Common myeloid progenitor, CD34-positive (primary cell): Measurements from ENCODE around the gene TTC7B.

Experiments used
- CTCF ChIA-PET: fragments of 350-600 bp; sonication (Branson Sonifier 250); formaldehyde crosslinking; loops from one replicate; lab custom pipeline; 2021; ENCODE audit warnings: antibody characterized with exemption; lab: Charles Lee
- POLR2A ChIA-PET: fragments of 350-600 bp; sonication (Branson Sonifier 250); formaldehyde crosslinking; loops from one replicate; lab custom pipeline; 2021; ENCODE audit warnings: antibody characterized with exemption; lab: Charles Lee
- DNase-seq, 3 donors: peaks; one replicate each; pipeline versions ENCODE4 v3.0.0 to v3.0.0-alpha.2; 2013
- H3K27ac ChIP-seq, 2 experiments: 1 replicate in 1 of 2; 2 replicates in 1 of 2; pipeline ENCODE4 v1.7.0; 2013; ENCODE audit warnings: inconsistent platforms in 2 of 2, low read length in 2 of 2, mild to moderate bottlenecking in 2 of 2, low read depth in 1 of 2, moderate library complexity in 1 of 2; ENCODE audit not compliant: severe bottlenecking in 2 of 2, insufficient read depth in 1 of 2, poor library complexity in 1 of 2
- H3K27me3 ChIP-seq, 5 experiments: replicated peaks in 2 of 5; 1 replicate in 3 of 5; 2 replicates in 2 of 5; pipeline versions ENCODE4 v1.6.1 to v1.7.0; 2013; ENCODE audit warnings: low read length in 4 of 5, mild to moderate bottlenecking in 2 of 5, moderate library complexity in 2 of 5, inconsistent platforms in 1 of 5; ENCODE audit not compliant: insufficient read depth in 5 of 5, control insufficient read depth in 4 of 5
- H3K36me3 ChIP-seq, 4 experiments: 1 replicate in 2 of 4; 2 replicates in 2 of 4; pipeline versions ENCODE4 v1.6.1 to v1.7.0; 2013; ENCODE audit warnings: low read length in 3 of 4, control low read depth in 1 of 4, mild to moderate bottlenecking in 1 of 4; ENCODE audit not compliant: control insufficient read depth in 4 of 4, insufficient read depth in 4 of 4
- H3K4me1 ChIP-seq, 4 experiments: 1 replicate in 3 of 4; 2 replicates in 1 of 4; pipeline versions ENCODE4 v1.6.1 to v1.7.1; 2013; ENCODE audit warnings: low read length in 3 of 4, mild to moderate bottlenecking in 3 of 4, control low read depth in 1 of 4, inconsistent platforms in 1 of 4, moderate library complexity in 1 of 4; ENCODE audit not compliant: control insufficient read depth in 4 of 4, insufficient read depth in 4 of 4; ENCODE audit errors: control extremely low read depth in 1 of 4
- H3K4me3 ChIP-seq, 7 experiments: 1 replicate in 4 of 7; 2 replicates in 3 of 7; pipeline versions ENCODE4 v1.5.1 to v1.7.0; 2013; ENCODE audit warnings: mild to moderate bottlenecking in 7 of 7, low read length in 6 of 7, moderate library complexity in 6 of 7, inconsistent platforms in 2 of 7, low read depth in 2 of 7, control low read depth in 1 of 7; ENCODE audit not compliant: insufficient read depth in 4 of 7, control insufficient read depth in 1 of 7; ENCODE audit errors: extremely low read depth in 1 of 7
- H3K9me3 ChIP-seq, 5 experiments: 1 replicate in 4 of 5; 2 replicates in 1 of 5; pipeline versions ENCODE4 v1.6.1 to v1.7.1; 2013; ENCODE audit warnings: low read length in 4 of 5, mild to moderate bottlenecking in 2 of 5, inconsistent platforms in 1 of 5, low read depth in 1 of 5, moderate library complexity in 1 of 5; ENCODE audit not compliant: control insufficient read depth in 4 of 5, insufficient read depth in 2 of 5; ENCODE audit errors: control extremely low read depth in 1 of 5
- WGBS: methylation state at CpG from one replicate; pipeline ENCODE4 v1.1.5; 2013; ENCODE audit not compliant: insufficient coverage; 5-methylcytosine and 5-hydroxymethylcytosine counted together

Gene TTC7B

GRCh38 chr14:90554341-90554740 is 261.9 kb downstream of the TTC7B start:
- Histone ChIP-seq H3K4me3 (no peak overlapping the region), H3K27me3 (no peaks in the 10 kb centered on the region), H3K36me3 (peaks cover 0 to 15% (median 4%) of the 10 kb centered on the region in 4 experiments), H3K9me3 (peaks cover 0 to 11% (median 0%) of the 10 kb centered on the region in 5 experiments), H3K4me1 (no peaks in the 10 kb centered on the region), H3K27ac (no peak overlapping the region)
- POLR2A ChIA-PET: no interaction called here
- CTCF ChIA-PET: no interaction called here
- DNase-seq: no peak
- 99% methylated on average over 11 of the region's 13 CpGs for WGBS

DNA sequence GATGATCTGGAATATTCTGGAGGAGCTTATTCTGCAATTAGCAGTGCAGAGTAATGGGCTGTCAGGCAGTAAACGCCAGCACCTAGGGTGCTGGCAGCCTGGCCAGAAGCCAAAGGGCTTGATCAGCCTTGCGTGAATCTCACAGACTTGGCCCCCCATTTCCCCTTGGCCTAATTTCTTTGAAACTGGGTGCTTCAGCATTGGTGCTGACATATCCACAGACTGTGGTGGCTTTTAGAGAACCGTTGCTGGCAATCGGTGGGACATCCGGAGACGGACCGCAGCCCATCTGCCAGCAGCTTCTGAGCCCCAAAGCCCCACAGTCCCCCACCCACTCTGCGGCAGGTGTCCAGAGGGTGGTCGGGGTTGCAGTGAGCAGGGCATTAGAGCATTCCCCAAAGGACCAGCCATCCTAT is 262.3 kb downstream of the TTC7B start:
- 76% methylated on average over 4 of the region's 9 CpGs for WGBS
- no peak overlapping the region for H3K27ac ChIP-seq
- H3K9me3 ChIP-seq: peaks cover 0 to 11% (median 0%) of the 10 kb centered on the region in 5 experiments
- peaks cover 0 to 15% (median 4%) of the 10 kb centered on the region in 4 experiments for H3K36me3 ChIP-seq
- ChIA-PET POLR2A (no interaction called here), CTCF (no interaction called here)
- H3K4me3 ChIP-seq: no peak overlapping the region
- no peak for DNase-seq
- no peaks in the 10 kb centered on the region for H3K4me1 ChIP-seq
- no peaks in the 10 kb centered on the region for H3K27me3 ChIP-seq

GRCh38 chr14:90553298-90553920 is 262.8 kb downstream of the TTC7B start:
- H3K9me3 ChIP-seq: peaks cover 0 to 11% (median 0%) of the 10 kb centered on the region in 5 experiments
- no peaks in the 10 kb centered on the region for H3K4me1 ChIP-seq
- H3K27me3 ChIP-seq: no peaks in the 10 kb centered on the region
- ChIA-PET POLR2A (no interaction called here), CTCF (no interaction called here)
- no peak overlapping the region for H3K27ac ChIP-seq
- H3K36me3 ChIP-seq: peaks cover 0 to 15% (median 4%) of the 10 kb centered on the region in 4 experiments
- no peak overlapping the region for H3K4me3 ChIP-seq
- DNase-seq: no peak
- WGBS: 96% methylated on average over 12 of the region's 14 CpGs

DNA sequence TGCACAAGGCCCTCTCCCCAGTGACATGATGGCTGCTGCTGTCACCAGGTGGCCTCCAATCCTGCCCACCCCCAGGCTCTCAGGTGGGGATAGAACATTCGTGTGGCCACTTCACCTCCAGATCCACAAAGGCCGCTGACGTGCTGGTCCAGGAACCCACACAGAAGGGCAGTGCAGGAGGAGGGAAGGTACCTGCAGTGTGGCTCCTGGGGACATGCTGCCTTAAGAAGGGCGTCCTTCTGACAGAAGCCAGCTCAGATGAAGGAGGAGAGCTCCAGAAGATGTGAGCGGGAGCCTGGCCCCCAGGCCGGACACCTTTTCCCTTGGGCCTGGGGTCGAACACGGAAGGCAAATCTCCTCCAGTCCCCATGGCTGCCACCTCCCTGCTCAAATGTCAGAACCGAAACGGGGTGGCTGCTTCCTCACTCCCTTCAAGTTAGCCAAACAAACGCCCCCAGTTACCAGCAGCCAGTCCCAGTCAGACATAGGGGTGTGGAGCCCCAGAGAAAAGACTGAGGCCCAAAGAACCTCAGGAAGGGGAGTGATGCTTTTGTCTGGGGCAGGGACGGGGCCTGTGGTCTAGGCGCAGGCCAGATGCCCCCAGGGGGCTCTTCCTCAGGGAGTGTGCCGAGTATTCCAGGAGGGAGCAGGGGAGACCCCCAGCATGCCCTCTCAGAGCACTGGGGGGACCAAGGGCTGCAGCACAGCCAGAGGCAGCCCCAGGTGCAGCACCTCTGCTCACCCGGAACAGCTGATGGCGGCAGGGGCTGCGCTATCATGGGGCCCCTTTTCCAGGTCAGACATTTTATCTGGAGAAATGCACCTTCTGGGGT is 263.5 kb downstream of the TTC7B start:
- DNase-seq: no peak
- Histone ChIP-seq H3K4me3 (no peak overlapping the region), H3K36me3 (peaks cover 0 to 15% (median 4%) of the 10 kb centered on the region in 4 experiments), H3K9me3 (peaks cover 0 to 11% (median 0%) of the 10 kb centered on the region in 5 experiments), H3K27me3 (no peaks in the 10 kb centered on the region), H3K4me1 (no peaks in the 10 kb centered on the region), H3K27ac (no peak overlapping the region)
- ChIA-PET POLR2A (no interaction called here), CTCF (no interaction called here)
- 98% methylated on average over 15 of the region's 17 CpGs for WGBS

DNA sequence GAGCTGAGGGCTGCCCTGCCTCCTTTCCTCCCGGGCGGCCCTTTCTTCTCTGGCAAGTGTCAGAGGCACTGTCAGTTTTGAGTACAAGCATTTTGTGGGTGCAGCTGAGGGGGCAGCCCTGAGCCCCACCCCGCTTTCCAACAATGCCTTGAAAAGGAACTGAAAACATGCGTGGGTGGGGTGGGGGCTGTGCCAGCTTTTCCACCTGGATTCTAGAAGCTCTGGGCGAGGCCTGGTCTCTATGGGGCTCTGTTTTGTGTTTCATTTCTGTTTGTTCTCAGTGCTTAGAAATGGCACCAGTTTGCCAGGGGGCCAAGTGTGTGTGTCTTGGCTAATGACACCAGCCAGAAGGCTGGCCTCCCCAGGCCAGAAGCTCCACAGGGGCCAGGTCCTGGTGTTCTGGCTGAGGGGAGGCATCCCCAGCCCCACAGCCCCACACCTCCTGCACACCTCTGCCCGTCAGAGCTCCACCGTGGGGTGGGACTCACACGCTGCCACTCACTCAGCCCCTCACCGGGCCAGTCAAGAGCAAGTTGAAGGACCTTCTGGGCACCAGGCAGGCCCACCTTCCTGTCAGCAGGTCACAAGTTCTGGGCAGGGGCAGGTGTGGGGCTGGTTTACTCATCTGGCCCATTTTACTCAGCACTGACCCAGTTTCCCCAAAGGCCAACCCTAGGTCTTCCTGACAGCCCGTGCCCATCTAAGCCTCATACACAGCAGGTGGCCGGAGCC is 264.3 kb downstream of the TTC7B start:
- POLR2A ChIA-PET: no interaction called here
- Histone ChIP-seq H3K27me3 (no peaks in the 10 kb centered on the region), H3K36me3 (peaks cover 0 to 15% (median 4%) of the 10 kb centered on the region in 4 experiments), H3K9me3 (peaks cover 0 to 11% (median 0%) of the 10 kb centered on the region in 5 experiments), H3K27ac (no peak overlapping the region), H3K4me3 (no peak overlapping the region), H3K4me1 (no peaks in the 10 kb centered on the region)
- CTCF ChIA-PET: interaction anchor here (1.0 to 1.9 kb wide), 2 partner anchors 9 to 250 kb away, joined by 3 to 4 read pairs; no protein-coding TSS in a partner anchor
- WGBS: 92% methylated on average over 9 of the region's 11 CpGs
- DNase-seq: no peak

- Histone ChIP-seq H3K27me3 (no peaks in the 10 kb centered on the region), H3K27ac (no peak overlapping the region), H3K4me1 (no peaks in the 10 kb centered on the region), H3K9me3 (peaks cover 0 to 11% (median 0%) of the 10 kb centered on the region in 5 experiments), H3K36me3 (peaks cover 0 to 15% (median 4%) of the 10 kb centered on the region in 4 experiments), H3K4me3 (no peak overlapping the region)
- 91% methylated on average over 5 of the region's 6 CpGs for WGBS
- no peak for DNase-seq
- ChIA-PET POLR2A (interaction anchor here (0.7 kb wide), 1 partner anchor 39 kb away, joined by 4 read pairs; no protein-coding TSS in a partner anchor), CTCF (interaction anchor here (1.0 to 1.9 kb wide), 2 partner anchors 9 to 250 kb away, joined by 3 to 4 read pairs; no protein-coding TSS in a partner anchor)
These were observed 265.0 kb downstream of the TTC7B start for GRCh38 chr14:90551070-90551704.
